Measurements from ENCODE around the gene PPFIBP2.

PPFIBP2 gene

DNA sequence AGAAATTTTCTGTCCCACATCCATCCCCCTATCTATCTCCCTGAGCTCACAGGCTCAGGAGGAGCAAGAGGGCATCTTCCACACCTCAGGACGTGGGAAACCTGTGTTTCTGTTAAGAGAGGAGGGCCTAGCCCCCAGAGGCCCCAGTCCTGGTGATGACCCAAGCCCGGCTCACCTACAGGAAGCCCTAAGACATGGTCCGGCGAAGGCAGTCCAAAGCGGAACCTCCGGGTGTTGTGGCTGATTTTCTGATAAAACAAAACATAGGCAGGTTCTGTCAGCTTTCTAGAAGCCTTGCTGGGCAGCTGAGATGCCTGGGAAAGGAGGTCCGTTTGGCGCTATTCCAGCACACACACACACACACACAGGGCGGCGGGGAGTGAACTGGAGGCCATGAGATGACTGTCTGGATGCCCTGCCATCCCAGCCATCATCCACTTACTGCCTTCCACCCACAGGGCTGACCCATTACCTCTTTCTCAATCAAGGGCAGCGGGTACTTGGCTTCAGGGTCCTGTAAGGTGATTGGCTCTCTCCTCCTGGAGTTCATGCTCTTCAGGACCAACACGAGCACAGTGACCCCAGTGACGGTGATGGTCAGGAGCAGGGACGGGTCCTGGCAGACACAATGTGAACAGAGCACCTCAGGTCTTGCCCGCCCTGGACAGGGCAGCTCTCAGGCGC is 158.6 kb downstream of the PPFIBP2 start:
- no peak for DNase-seq (ENCODE audit: low read depth)
- H3K9ac ChIP-seq (ENCODE audit: low read length) = peak overlapping the region; percentile 84
- peak overlapping the region; percentile 76 for H3K4me3 ChIP-seq (ENCODE audit: low read length)
- H3K4me1 ChIP-seq (ENCODE audit: control insufficient read depth, insufficient read depth, low read length) = peaks cover 7% of the 10 kb centered on the region
- H3K9me3 ChIP-seq (ENCODE audit: control insufficient read depth, low read length) = no peaks in the 10 kb centered on the region
- no peaks in the 10 kb centered on the region for H3K27me3 ChIP-seq (replicated peaks; ENCODE audit: control insufficient read depth, insufficient read depth, low read length)
- peaks cover 6% of the 10 kb centered on the region for H3K36me3 ChIP-seq (ENCODE audit: control insufficient read depth, insufficient read depth, low read length, severe bottlenecking)

DNA sequence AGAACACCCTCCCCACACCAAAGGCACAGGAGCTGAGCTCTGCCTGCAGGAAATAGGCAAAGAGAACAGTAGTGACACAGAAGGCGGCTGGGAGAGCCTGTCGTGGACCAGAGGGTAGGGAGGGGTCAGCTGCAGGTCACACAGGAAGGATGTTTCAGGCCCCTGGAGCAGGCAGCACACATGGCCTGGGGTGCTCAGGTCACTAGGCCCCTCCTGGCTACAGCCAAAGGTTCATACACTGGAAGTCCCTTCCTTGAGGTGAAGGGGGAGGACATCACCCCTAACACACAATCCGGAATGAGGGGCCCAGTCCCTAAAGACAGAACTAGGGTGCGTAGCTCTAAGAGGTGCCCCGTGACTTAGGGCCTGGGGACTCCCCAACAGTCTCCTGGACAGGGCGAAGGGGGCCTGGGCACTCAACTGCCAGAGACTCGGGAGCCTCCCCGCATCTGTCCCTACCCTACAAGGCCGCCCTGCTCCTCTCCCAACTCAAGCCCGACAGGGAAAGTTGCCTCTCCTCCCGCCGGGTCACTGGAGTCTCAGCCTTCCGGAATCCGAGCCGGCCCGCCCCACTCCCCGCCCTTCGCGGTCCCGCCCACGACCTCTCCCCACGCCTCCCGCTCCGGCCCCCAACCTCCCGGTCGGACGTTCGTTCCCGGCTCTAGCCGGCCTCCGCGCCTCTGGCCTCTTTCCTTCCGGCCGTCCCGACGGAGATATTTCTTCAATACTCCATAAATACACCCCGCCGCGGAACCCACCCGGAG is 159.3 kb downstream of the PPFIBP2 start, which contains the start of gene CYB5R2:
TSS of gene CYB5R2 (minus strand) at position 541 of the 764 bp plus-strand sequence. CDS start 675 bp downstream, outside the sequence.
- H3K4me3 ChIP-seq (ENCODE audit: low read length) = peak within 1 kb of the TSS; percentile 76
- peaks cover 9% of the 10 kb centered on the region for H3K4me1 ChIP-seq (ENCODE audit: control insufficient read depth, insufficient read depth, low read length)
- peaks cover 2% of the 10 kb centered on the region for H3K36me3 ChIP-seq (ENCODE audit: control insufficient read depth, insufficient read depth, low read length, severe bottlenecking)
- H3K9me3 ChIP-seq (ENCODE audit: control insufficient read depth, low read length) = no peaks in the 10 kb centered on the region
- peak within 1 kb of the TSS; percentile 84 for H3K9ac ChIP-seq (ENCODE audit: low read length)
- H3K27me3 ChIP-seq (replicated peaks; ENCODE audit: control insufficient read depth, insufficient read depth, low read length) = no peaks in the 10 kb centered on the region
- peak; percentile 46 for DNase-seq (ENCODE audit: low read depth)

DNA sequence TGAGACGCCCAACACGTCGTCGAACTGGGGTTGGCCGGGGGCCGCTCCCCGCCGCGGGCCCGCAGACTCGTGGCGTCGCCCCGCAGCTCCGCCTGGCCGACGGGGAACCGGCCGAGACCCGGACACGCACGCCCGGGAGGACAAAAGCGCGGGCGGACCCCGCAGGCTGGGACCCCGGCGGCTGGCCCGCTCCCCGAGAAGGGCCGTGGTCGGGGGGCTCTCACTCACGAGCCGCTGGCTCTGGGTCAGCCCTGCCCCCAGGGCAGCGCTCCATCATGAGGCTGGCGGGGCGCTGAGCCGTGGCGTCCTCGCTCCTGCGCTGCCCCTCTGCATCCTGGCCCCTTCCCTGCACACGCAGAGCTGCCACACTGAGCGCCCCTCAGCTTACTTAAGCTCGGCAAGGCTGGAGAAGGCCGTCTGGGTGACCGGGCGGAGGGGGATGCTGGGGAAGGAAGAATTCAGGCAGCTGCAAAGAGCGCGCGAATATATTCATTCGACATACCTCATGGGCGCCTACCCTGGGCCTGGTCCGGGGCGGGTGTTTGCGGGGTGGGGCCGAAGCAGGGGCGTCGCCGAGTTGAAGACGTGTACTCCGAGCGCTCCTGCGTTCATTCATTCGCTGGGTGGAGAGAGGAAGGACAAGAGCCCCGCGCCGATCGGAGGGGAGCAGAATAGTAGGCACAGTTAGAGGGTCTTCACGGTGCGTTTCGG is 160.1 kb downstream of the PPFIBP2 start:
- peak overlapping the region; percentile 76 for H3K4me3 ChIP-seq (ENCODE audit: low read length)
- no peak for DNase-seq (ENCODE audit: low read depth)
- H3K36me3 ChIP-seq (ENCODE audit: control insufficient read depth, insufficient read depth, low read length, severe bottlenecking) = no peaks in the 10 kb centered on the region

DNA sequence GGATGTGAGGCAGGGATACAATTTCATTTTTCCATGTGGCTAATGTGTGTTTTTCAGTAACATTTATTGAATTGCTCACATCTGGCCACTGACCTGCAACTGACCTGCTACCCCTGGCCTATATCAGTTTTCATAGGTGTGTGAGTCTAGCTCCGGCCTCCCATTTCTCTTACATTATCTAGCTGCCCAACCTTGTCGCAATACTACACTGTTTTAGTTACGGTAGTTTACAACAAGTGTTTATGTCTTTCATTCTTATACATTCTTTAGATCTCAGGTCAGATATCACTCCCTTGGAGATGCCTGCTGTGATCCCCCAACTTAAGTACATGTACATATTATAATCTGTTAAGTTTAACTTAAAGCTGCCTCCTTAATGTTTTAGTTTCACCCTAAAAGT is 161.8 kb downstream of the PPFIBP2 start:
- Histone ChIP-seq H3K4me1 (ENCODE audit: control insufficient read depth, insufficient read depth, low read length) (peaks cover 9% of the 10 kb centered on the region), H3K9me3 (ENCODE audit: control insufficient read depth, low read length) (no peaks in the 10 kb centered on the region), H3K27me3 (replicated peaks; ENCODE audit: control insufficient read depth, insufficient read depth, low read length) (no peaks in the 10 kb centered on the region), H3K4me3 (ENCODE audit: low read length) (no peak overlapping the region), H3K36me3 (ENCODE audit: control insufficient read depth, insufficient read depth, low read length, severe bottlenecking) (no peaks in the 10 kb centered on the region), H3K9ac (ENCODE audit: low read length) (no peak overlapping the region)
- DNase-seq (ENCODE audit: low read depth) = no peak

More for the DNA sequence above, 160.1 kb downstream of the PPFIBP2 start:
- Histone ChIP-seq H3K9ac (ENCODE audit: low read length) (peak overlapping the region; percentile 84), H3K4me1 (ENCODE audit: control insufficient read depth, insufficient read depth, low read length) (peaks cover 9% of the 10 kb centered on the region), H3K9me3 (ENCODE audit: control insufficient read depth, low read length) (no peaks in the 10 kb centered on the region), H3K27me3 (replicated peaks; ENCODE audit: control insufficient read depth, insufficient read depth, low read length) (no peaks in the 10 kb centered on the region)

DNA sequence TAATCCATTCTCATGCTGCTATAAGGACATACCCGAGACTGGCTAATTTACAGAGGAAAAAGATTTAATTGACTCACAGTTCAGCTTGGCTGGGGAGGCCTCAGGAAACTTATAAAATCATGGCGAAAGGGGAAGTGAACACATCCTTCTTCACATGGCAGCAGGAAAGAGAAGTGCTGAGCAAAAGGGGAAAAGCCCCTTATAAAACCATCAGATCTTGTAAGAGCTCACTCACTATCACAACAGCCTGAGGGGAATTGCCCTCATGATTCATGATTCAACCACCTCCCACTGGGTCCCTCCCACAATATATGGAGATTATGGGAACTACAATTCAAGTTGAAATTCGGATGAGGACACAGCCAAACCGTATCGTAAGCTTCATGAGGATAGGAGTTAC is 163.3 kb downstream of the PPFIBP2 start:
- Histone ChIP-seq H3K27me3 (replicated peaks; ENCODE audit: control insufficient read depth, insufficient read depth, low read length) (peaks cover 7% of the 10 kb centered on the region), H3K4me1 (ENCODE audit: control insufficient read depth, insufficient read depth, low read length) (peaks cover 9% of the 10 kb centered on the region), H3K36me3 (ENCODE audit: control insufficient read depth, insufficient read depth, low read length, severe bottlenecking) (no peaks in the 10 kb centered on the region), H3K4me3 (ENCODE audit: low read length) (no peak overlapping the region), H3K9ac (ENCODE audit: low read length) (no peak overlapping the region), H3K9me3 (ENCODE audit: control insufficient read depth, low read length) (no peaks in the 10 kb centered on the region)
- DNase-seq (ENCODE audit: low read depth) = peak; percentile 73

DNA sequence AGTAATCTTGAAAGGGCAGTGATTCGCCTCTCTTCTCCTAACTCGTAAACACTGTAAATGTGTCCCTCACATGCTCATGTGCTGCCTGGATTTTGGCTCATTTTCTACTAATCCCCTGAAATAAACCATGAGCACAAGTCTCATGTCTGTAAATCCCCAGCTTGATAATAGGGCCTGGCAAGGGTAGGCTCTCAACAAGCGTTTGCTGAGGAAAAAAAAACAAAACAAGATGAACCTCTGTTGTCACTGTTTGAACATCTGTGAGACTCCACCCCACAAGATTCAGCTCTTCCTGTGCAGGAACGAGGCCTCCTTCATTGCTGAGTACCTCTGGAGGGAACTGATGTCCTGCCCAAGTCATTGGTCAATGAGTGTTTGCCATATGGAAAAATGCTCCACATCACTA is 164.0 kb downstream of the PPFIBP2 start:
- Histone ChIP-seq H3K27me3 (replicated peaks; ENCODE audit: control insufficient read depth, insufficient read depth, low read length) (peaks cover 7% of the 10 kb centered on the region), H3K9ac (ENCODE audit: low read length) (no peak overlapping the region), H3K4me3 (ENCODE audit: low read length) (no peak overlapping the region), H3K4me1 (ENCODE audit: control insufficient read depth, insufficient read depth, low read length) (peaks cover 7% of the 10 kb centered on the region), H3K36me3 (ENCODE audit: control insufficient read depth, insufficient read depth, low read length, severe bottlenecking) (no peaks in the 10 kb centered on the region), H3K9me3 (ENCODE audit: control insufficient read depth, low read length) (no peaks in the 10 kb centered on the region)
- no peak for DNase-seq (ENCODE audit: low read depth)

DNA sequence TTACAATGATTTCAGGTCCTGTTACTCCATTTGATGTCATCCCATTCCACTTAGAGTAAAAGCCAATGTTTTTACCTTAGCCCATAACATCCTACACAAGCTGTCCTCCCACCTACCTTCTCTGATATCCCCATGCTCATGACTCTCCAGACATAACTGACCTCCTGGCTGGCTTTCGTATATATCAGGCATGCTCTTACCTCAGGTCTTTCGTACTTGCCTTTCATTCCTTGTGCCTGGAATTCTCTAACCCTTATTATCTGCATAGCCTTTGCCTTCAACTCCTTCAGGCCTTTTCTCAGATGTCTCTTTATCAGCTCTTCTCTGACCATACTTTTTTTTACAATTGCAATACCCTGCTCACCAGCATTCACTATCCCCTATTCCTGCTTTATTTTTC is 169.8 kb downstream of the PPFIBP2 start:
- H3K9me3 ChIP-seq (ENCODE audit: control insufficient read depth, low read length) = no peaks in the 10 kb centered on the region
- no peak overlapping the region for H3K4me3 ChIP-seq (ENCODE audit: low read length)
- no peaks in the 10 kb centered on the region for H3K36me3 ChIP-seq (ENCODE audit: control insufficient read depth, insufficient read depth, low read length, severe bottlenecking)
- no peak overlapping the region for H3K9ac ChIP-seq (ENCODE audit: low read length)
- H3K27me3 ChIP-seq (replicated peaks; ENCODE audit: control insufficient read depth, insufficient read depth, low read length) = peaks cover 7% of the 10 kb centered on the region
- no peaks in the 10 kb centered on the region for H3K4me1 ChIP-seq (ENCODE audit: control insufficient read depth, insufficient read depth, low read length)
- no peak for DNase-seq (ENCODE audit: low read depth)

DNA sequence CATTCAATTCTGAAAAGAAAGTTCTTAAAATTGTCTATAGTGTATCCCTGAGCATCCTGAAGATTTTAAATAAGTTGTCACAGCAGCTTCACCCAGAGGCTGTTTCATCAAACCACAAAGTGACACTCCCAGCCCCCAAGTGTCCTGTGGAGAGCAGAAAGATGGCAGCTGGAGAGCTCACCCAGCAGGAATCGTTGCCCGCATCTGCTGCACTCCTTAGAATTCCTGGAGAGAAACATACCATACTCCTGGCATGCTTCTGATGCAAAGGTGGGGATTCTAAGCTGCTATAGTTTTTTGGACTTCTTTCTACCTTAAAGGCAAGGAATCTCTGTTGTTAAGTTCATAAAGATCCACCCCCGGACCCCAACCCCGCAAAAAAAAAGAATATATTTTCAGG is 173.0 kb downstream of the PPFIBP2 start:
- Histone ChIP-seq H3K9me3 (ENCODE audit: control insufficient read depth, low read length) (no peaks in the 10 kb centered on the region), H3K9ac (ENCODE audit: low read length) (no peak overlapping the region), H3K4me1 (ENCODE audit: control insufficient read depth, insufficient read depth, low read length) (no peaks in the 10 kb centered on the region), H3K4me3 (ENCODE audit: low read length) (no peak overlapping the region), H3K27me3 (replicated peaks; ENCODE audit: control insufficient read depth, insufficient read depth, low read length) (peaks cover 5% of the 10 kb centered on the region), H3K36me3 (ENCODE audit: control insufficient read depth, insufficient read depth, low read length, severe bottlenecking) (no peaks in the 10 kb centered on the region)
- no peak for DNase-seq (ENCODE audit: low read depth)

DNA sequence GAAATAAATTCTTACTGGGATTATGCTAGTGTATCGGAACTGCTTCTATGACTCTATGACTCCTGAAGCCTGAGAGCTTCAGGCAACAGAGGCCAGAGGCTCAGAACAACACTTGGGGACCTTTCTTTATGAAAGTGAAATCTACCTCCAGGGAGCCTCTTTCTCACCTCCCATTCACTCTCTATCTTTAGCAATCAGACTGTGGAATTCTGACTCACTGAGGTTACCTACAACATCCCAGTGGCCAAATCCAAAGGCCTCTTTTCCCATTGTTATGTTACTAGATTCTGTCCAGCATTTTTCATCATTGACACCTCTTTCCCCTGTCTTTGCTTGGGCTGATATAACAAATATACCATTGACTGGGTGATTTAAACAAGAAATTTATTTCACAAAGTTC is 173.6 kb downstream of the PPFIBP2 start:
- H3K36me3 ChIP-seq (ENCODE audit: control insufficient read depth, insufficient read depth, low read length, severe bottlenecking) = no peaks in the 10 kb centered on the region
- H3K27me3 ChIP-seq (replicated peaks; ENCODE audit: control insufficient read depth, insufficient read depth, low read length) = peaks cover 11% of the 10 kb centered on the region
- no peaks in the 10 kb centered on the region for H3K9me3 ChIP-seq (ENCODE audit: control insufficient read depth, low read length)
- H3K9ac ChIP-seq (ENCODE audit: low read length) = no peak overlapping the region
- H3K4me1 ChIP-seq (ENCODE audit: control insufficient read depth, insufficient read depth, low read length) = no peaks in the 10 kb centered on the region
- no peak overlapping the region for H3K4me3 ChIP-seq (ENCODE audit: low read length)
- DNase-seq (ENCODE audit: low read depth) = no peak

DNA sequence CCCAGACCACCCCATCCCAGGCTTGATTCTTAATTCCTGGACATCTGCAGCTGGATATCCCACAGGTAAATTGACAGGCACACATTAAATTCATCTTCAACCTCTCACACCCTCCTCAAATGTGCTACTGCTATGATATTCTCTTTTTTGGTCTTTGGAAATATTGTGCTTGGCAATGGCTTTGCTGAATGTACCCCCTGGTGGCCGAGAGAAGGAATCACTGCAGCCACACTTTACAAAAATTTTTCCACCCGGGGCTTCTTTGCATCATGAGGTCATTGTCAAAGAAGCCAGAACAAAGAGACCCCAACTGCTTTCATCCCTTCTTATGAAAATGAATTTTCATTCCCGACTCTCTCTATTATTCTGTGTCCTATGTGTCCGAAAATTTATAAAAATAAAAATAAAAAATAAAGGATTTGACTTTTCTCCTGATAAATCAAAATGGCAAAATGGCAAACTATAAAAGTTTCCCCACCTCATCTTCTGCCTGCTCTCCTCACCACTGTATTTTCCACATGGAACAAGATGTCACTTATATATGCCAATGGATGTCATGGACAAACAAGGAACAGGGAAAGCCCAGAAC is 174.5 kb downstream of the PPFIBP2 start:
- no peak overlapping the region for H3K9ac ChIP-seq (ENCODE audit: low read length)
- DNase-seq (ENCODE audit: low read depth) = peak; percentile 81
- H3K4me3 ChIP-seq (ENCODE audit: low read length) = no peak overlapping the region
- H3K9me3 ChIP-seq (ENCODE audit: control insufficient read depth, low read length) = no peaks in the 10 kb centered on the region
- H3K27me3 ChIP-seq (replicated peaks; ENCODE audit: control insufficient read depth, insufficient read depth, low read length) = peaks cover 20% of the 10 kb centered on the region
- no peaks in the 10 kb centered on the region for H3K4me1 ChIP-seq (ENCODE audit: control insufficient read depth, insufficient read depth, low read length)
- H3K36me3 ChIP-seq (ENCODE audit: control insufficient read depth, insufficient read depth, low read length, severe bottlenecking) = no peaks in the 10 kb centered on the region

DNA sequence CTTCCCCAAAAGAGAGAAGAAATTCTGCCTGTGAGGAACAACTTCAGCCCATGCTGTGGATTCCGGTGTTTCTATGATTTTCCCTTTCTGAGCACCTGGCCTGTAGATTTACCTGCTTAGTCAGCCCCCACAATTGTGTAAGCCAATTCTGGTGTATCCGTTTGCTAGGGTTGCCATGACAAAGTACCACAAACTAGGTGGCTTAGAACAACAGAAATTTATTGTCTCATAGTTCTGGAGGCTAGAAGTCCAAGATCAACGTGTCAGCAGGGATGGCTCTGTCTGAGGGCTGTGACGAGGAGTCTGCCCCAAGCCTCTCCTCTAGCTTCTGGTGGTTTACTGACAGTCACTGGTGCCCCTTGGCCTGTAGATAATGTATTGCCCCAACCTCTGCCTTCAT is 175.4 kb downstream of the PPFIBP2 start:
- Histone ChIP-seq H3K36me3 (ENCODE audit: control insufficient read depth, insufficient read depth, low read length, severe bottlenecking) (no peaks in the 10 kb centered on the region), H3K9me3 (ENCODE audit: control insufficient read depth, low read length) (no peaks in the 10 kb centered on the region)

More for the DNA sequence above, 175.4 kb downstream of the PPFIBP2 start:
- no peak for DNase-seq (ENCODE audit: low read depth)
- H3K9ac ChIP-seq (ENCODE audit: low read length) = no peak overlapping the region
- H3K4me1 ChIP-seq (ENCODE audit: control insufficient read depth, insufficient read depth, low read length) = no peaks in the 10 kb centered on the region
- peaks cover 29% of the 10 kb centered on the region for H3K27me3 ChIP-seq (replicated peaks; ENCODE audit: control insufficient read depth, insufficient read depth, low read length)
- H3K4me3 ChIP-seq (ENCODE audit: low read length) = no peak overlapping the region

Data from adipocyte (in vitro differentiated cells).